Measurements from ENCODE around the gene RHOF. TPM values are rescaled to one million over a fixed set of nuclear protein-coding genes. Genes with fewer than 3 reads are reported as not detected.

The RHOF gene
- polyA plus RNA-seq, 1 of the 3 experiments (the other 2 are of a cell fraction), result 5.0 TPM

- 100% methylated on average over 11 of the region's 17 CpGs for WGBS (ENCODE audit: low lambda C conversion rate)
- Histone ChIP-seq H3K27ac (ENCODE audit: low read depth in 2 of 2, low read length in 1 of 2) (no peak overlapping the region), H3K36me3 (replicated peaks in 1 of 2; ENCODE audit: control insufficient read depth in 1 of 2, insufficient read depth in 2 of 2, low read length in 1 of 2) (peaks cover 0 to 10% of the 10 kb centered on the region in 2 experiments)
These were observed 14.0 kb downstream of the RHOF start for GRCh38 chr12:121779422-121779895.

More at GRCh38 chr12:121779422-121779895, 14.0 kb downstream of the RHOF start:
- Histone ChIP-seq H3K9me2 (no peaks in the 10 kb centered on the region), H3K9me3 (no peaks in the 10 kb centered on the region), H3K4me1 (ENCODE audit: control insufficient read depth in 1 of 2, insufficient read depth in 2 of 2, low read depth in 1 of 2, low read length in 1 of 2) (peaks cover 0 to 6% of the 10 kb centered on the region in 2 experiments; a peak in 2 of 4 replicates), H2AFZ (ENCODE audit: low read depth) (no peak overlapping the region), H3K4me2 (no peak overlapping the region), H3K79me2 (ENCODE audit: insufficient read depth) (no peaks in the 10 kb centered on the region; the same call in 1 of the 2 replicates), H3K9ac (no peak overlapping the region), H3K27me3 (ENCODE audit: insufficient read depth) (no peaks in the 10 kb centered on the region), H3K4me3 (ENCODE audit: low read depth in 2 of 2, low read length in 1 of 2) (no peak overlapping the region), H3F3A (replicated peaks; ENCODE audit: insufficient read depth) (peaks cover 16% of the 10 kb centered on the region), H4K20me1 (ENCODE audit: insufficient read depth) (no peaks in the 10 kb centered on the region)
- no peak for DNase-seq
- ChIA-PET POLR2A (no interaction called here), CTCF (interaction anchor here (1.4 to 25.7 kb wide), 5 partner anchors 15 to 85 kb away, joined by 3 to 382 read pairs (median 5); partner anchors contain the start of gene RHOF)
- TF ChIP-seq RXRA (IDR thresholded peaks at IDR 0.05; ENCODE audit: borderline replicate concordance, low read depth) (no peak), TEAD4 (IDR thresholded peaks at IDR 0.05; ENCODE audit: borderline replicate concordance, insufficient read depth) (no peak), FOXM1 (IDR thresholded peaks at IDR 0.05; ENCODE audit: low read depth) (no peak), POLR2AphosphoS5 (IDR thresholded peaks at IDR 0.05; ENCODE audit: low read depth, low read length) (no peak), RAD21 (IDR thresholded peaks at IDR 0.05; ENCODE audit: low read length) (no peak), USF2 (IDR thresholded peaks at IDR 0.05; ENCODE audit: borderline replicate concordance, low read depth, low read length) (no peak), USF1 (IDR thresholded peaks at IDR 0.05; ENCODE audit: borderline replicate concordance, low read depth) (no peak), NRF1 (IDR thresholded peaks at IDR 0.05; ENCODE audit: low read depth, low read length) (no peak), RCOR1 (IDR thresholded peaks at IDR 0.05; ENCODE audit: low read length) (no peak), YY1 (IDR thresholded peaks at IDR 0.05; ENCODE audit: low read depth) (no peak), IRF3 (IDR thresholded peaks at IDR 0.05; ENCODE audit: low read depth, low read length) (no peak), ELF1 (IDR thresholded peaks at IDR 0.05) (no peak), CTCF (IDR thresholded peaks at IDR 0.05) (no peak), JUND (IDR thresholded peaks at IDR 0.05) (no peak), GABPA (IDR thresholded peaks at IDR 0.05; ENCODE audit: low read depth) (no peak), PBX3 (IDR thresholded peaks at IDR 0.05) (no peak), ZBTB33 (IDR thresholded peaks at IDR 0.05; ENCODE audit: borderline replicate concordance, low read depth) (no peak), FOXJ3 (CRISPR knock-in tag; IDR thresholded peaks at IDR 0.05) (no peak)

Measured in SK-N-SH (cell line).